HepG2 (cell line): ENCODE data around the gene INO80E. TPM values are rescaled to one million over a fixed set of nuclear protein-coding genes. Genes with fewer than 3 reads are reported as not detected.

Experiments
- AFF4 ChIP-seq: sonication (generic); formaldehyde crosslinking; IDR thresholded peaks from 2 replicates; pipeline ENCODE4 v1.4.0; 2020; ENCODE audit warnings: missing genetic modification reagents
- AHDC1 ChIP-seq: sonication (generic); formaldehyde crosslinking; IDR thresholded peaks from 2 replicates; pipeline ENCODE4 v1.5.1; 2020; ENCODE audit warnings: mild to moderate bottlenecking, missing genetic modification reagents, borderline replicate concordance
- FUBP1 ChIP-seq: sonication (generic); formaldehyde crosslinking; IDR thresholded peaks from 2 replicates; pipeline ENCODE4 v1.5.1; 2020; ENCODE audit warnings: missing genetic modification reagents, mild to moderate bottlenecking, borderline replicate concordance
- HDAC2 ChIP-seq: sonication (generic); formaldehyde crosslinking; IDR thresholded peaks from 2 replicates; pipeline ENCODE4 v1.4.0; 2020; ENCODE audit warnings: missing genetic modification reagents
- PTBP1 ChIP-seq: fragments of 200-400 bp; formaldehyde crosslinking; IDR thresholded peaks from 2 replicates; pipeline ENCODE4 v1.6.1; 2018; ENCODE audit warnings: low read length, low read depth; ENCODE audit not compliant: poor library complexity, severe bottlenecking
- SALL1 ChIP-seq: sonication (generic); formaldehyde crosslinking; IDR thresholded peaks from 2 replicates; pipeline ENCODE4 v1.8.0; 2022; ENCODE audit warnings: mild to moderate bottlenecking, missing genetic modification reagents
- SATB2 ChIP-seq: sonication (generic); formaldehyde crosslinking; IDR thresholded peaks from 2 replicates; pipeline ENCODE4 v1.5.0; 2020; ENCODE audit warnings: missing genetic modification reagents
- TEAD3 ChIP-seq: optimal IDR thresholded peaks from 2 replicates; pipeline ENCODE3; 2016; ENCODE audit warnings: borderline replicate concordance
- TFDP2 ChIP-seq: sonication (generic); formaldehyde crosslinking; IDR thresholded peaks from 2 replicates; pipeline ENCODE4 v1.4.0; 2020; ENCODE audit warnings: missing genetic modification reagents
- ZNF251 ChIP-seq: sonication (generic); formaldehyde crosslinking; IDR thresholded peaks from 2 replicates; pipeline ENCODE4 v1.9.0; 2021; ENCODE audit warnings: mild to moderate bottlenecking, missing genetic modification reagents
- ZNF432 ChIP-seq: sonication (generic); formaldehyde crosslinking; IDR thresholded peaks from 2 replicates; pipeline ENCODE4 v1.5.0; 2020; ENCODE audit warnings: missing genetic modification reagents, mild to moderate bottlenecking, borderline replicate concordance
- ZNF614 ChIP-seq: IDR thresholded peaks from 2 replicates; pipeline ENCODE4 v1.6.1; 2018; ENCODE audit warnings: missing biosample characterization, missing genetic modification reagents, inconsistent platforms, borderline replicate concordance
- ZNF766 ChIP-seq: sonication (generic); formaldehyde crosslinking; IDR thresholded peaks from 2 replicates; pipeline ENCODE4 v1.5.0; 2020; ENCODE audit warnings: missing genetic modification reagents, borderline replicate concordance
- ZNF792 ChIP-seq: IDR thresholded peaks from 2 replicates; pipeline ENCODE4 v1.6.1; 2016
- polyA plus RNA-seq, 8 experiments: library from polyadenylated mRNA; depleted of rRNA in 3 of 8; stranded (reverse) in 7 of 8; unstranded in 1 of 8; fragments of >200 nt; fragmentation: Illumina TruSeq in 4 of 8; extraction: Trizol in 4 of 8; gene quantifications; 2 replicates each; pipeline versions ENCODE4 v1.2.1 to v1.2.3, GENCODE V29; 2011 to 2016; ENCODE audit warnings: low read depth in 4 of 8, missing spikeins in 1 of 8, mixed read lengths in 1 of 8; ENCODE audit not compliant: insufficient read depth in 1 of 8
- total RNA-seq, 5 experiments: library from RNA; depleted of rRNA; stranded (reverse); fragments of >200 nt; fragmentation: Illumina TruSeq; extraction: Trizol; gene quantifications; 2 replicates each; pipeline ENCODE4 v1.2.3, GENCODE V29; 2016; ENCODE audit warnings: low read depth in 1 of 5

The INO80E gene
- total and polyA plus RNA-seq, 2 of the 13 experiments (the other 11 are each of a cell fraction or from before 2014, with no cell fraction given) = 25.8 to 45.6 TPM

GRCh38 chr16:29995911-29996765, at the start of gene INO80E (continued):
- TF ChIP-seq SATB2 (CRISPR knock-in tag) (0 out of 2 replicates have a peak, but pooled peaks have one; percentile 7), TEAD3 (CRISPR knock-in tag) (peak; percentile 63), FUBP1 (CRISPR knock-in tag) (peak; percentile 8; the same call in 1 of the 2 replicates), AHDC1 (no peak), ZNF614 (peak; percentile 72; the same call in 1 of the 2 replicates), AFF4 (no peak), ZNF792 (CRISPR knock-in tag) (peak; percentile 80; the same call in 1 of the 2 replicates), ZNF432 (CRISPR knock-in tag) (0 out of 2 replicates have a peak, but pooled peaks have one; percentile 93), ZNF251 (CRISPR knock-in tag) (no peak), HDAC2 (peak; percentile 87), TFDP2 (CRISPR knock-in tag) (peak; percentile 63), ZNF766 (0 out of 2 replicates have a peak, but pooled peaks have one; percentile 68), SALL1 (CRISPR knock-in tag) (peak; percentile 68), PTBP1 (no peak)
